Stimulated activated CD4-positive, alpha-beta T cell treated with anti-CD3 and anti-CD28 coated beads, TNF-alpha, amount 100 ng/mL, for 48 hours (primary cell): ENCODE data around the gene VAMP5.
"Not testable (repeated sequence)": the region's sequence is repeated elsewhere in the genome, so short reads cannot be mapped to it uniquely, and the experiment has no call there.

Source experiments
- DNase-seq, 3 donors: peaks; one replicate each; pipeline ENCODE4 v3.0.0-alpha.2; 2020; ENCODE audit warnings: low read depth in 3 of 3

VAMP5 gene

GRCh38 chr2:85550486-85550885, 33.7 kb upstream of the VAMP5 start:
- no peak for DNase-seq

DNA sequence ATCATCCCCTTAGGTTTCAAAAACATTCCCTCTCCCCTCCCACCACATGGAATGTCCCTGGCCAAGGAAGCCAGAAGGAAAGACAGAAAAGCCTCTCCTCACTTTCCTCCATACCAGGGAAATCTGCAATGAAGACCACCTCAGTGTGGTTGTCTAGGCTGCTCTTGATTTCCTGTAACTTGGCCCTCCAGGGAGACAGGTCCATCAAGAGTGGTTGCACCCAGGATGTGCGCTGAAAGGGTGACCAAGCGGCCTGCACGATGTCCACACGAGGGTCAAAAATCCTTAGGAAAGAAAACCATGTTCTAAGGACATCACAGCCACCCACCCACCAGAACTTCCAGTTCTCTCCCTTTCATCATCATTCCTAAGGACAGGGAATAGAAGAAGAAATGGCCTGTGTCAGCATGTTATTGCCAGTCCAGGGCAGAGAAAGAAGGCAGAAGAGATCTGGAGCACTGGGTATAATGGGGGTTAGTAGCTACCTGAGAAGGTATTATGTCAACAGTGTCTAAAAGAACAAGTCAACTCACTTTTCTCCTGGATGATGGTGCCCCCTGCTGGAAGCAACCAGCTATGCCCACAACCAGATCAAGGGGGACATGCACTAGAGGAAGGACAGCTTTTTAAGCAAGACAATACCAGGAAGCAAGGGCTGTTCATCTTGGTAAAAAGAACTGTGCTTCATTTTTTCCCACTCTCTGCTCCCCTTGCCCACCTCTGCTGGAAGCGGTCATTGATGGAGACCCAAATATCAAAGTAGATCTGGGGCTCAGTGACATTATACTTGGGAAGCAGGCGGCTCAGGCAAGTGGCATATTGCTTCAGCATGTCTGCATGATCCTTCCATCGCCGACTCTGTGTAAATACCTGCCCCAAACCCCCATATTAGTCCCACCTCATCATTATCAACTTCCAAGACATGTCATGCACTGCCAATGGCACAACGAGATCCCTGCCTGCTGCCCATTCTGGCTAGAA, 32.2 kb upstream of the VAMP5 start:
- DNase-seq, result peak; percentile 73 to 82 (median 74)

- no peak for DNase-seq
These were observed 31.0 kb upstream of the VAMP5 start for GRCh38 chr2:85553184-85553583.

- no peak for DNase-seq
These were observed 29.1 kb upstream of the VAMP5 start for GRCh38 chr2:85554980-85555612.

- no peak for DNase-seq
These were observed 27.1 kb upstream of the VAMP5 start for GRCh38 chr2:85557130-85557529.

DNA sequence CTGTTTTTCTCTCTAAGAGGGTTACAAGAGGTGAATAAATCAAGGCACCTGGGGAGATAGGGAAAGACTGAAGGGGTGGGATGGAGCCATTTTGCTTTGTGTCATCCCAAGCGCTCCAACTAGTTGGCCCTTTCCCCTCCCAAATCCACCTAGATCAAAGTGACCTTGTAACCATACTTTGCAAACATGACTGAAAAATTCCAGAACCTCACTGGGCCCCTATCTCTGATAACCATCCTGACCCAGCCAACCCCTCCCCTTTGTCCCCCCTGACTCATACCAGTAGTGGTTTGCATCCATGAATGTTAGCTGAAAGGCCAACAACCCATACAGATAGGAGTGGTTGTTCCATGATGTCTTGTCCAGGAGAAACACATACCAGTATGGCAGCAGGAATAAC, 26.1 kb upstream of the VAMP5 start:
- no peak for DNase-seq

- not testable (repeated sequence) for DNase-seq
These were observed 23.9 kb upstream of the VAMP5 start for GRCh38 chr2:85560403-85560726.

DNA sequence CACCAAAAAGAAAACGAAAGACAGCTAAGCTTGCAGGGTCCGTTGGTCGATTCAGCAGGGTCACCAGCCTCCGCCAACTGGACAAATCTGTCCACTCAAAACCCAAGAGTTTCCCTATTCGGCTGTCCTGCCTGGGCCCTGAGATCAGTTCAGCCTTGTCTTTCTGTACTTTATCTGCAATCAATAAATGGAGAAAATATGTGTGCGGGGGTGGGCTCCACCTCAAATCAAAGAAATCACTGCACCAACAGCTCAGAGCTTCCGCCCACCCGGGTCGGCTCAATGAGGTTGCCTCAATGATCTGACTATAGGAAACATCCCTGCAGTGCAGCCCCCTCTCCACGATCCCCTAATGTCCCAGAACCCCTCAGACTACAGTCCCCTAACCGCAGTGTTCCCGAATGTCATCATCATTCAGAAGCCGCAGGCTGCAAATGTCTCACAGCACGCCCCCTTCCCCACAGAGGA, 23.4 kb upstream of the VAMP5 start:
- no peak for DNase-seq

DNA sequence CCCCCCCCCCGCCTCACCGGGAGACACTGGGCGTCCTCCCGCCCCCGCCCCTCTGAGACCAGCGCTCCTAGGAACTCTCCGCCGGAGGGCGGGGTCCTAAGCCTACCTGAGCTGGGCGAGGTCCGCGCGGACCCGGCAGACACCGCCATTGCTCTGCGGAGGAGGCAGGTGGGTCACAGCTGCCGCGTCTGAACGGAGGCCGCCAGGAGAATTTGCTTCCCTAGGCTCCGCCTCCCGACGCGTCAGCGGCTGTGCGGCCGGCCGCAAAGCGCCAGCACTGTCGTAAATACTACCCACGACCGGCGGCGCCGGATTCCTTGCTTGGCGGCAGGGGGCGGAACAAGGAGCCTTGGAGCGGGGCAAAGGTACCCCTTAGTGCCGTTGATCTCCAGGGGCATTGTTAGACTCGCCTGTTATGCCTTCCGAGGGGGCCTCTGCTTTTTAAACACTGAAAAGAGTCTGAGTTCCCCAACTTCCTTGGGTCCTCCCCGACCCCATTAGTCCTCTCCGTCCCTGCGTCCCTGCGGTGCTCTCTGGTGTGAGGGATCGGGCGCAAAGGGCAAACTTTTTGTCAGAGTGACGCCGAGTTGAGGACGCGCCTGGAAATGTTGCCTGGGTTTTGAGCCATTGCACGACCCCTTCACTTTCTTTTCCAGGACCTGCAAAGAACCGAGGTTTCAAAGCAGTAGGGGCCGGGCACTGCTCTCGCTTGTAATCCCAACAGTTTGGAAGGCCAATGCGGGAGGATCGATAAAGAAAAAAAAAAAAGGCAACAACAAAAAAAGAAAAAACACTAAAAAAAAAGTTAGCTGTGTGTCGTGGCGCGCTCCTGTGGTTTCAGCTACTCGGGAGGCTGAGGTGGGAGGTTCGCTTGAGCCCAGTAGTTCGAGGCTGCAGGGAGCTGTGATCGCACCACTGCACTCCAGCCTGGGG, 22.7 kb upstream of the VAMP5 start, which contains the start of gene GGCX:
TSS of gene GGCX (minus strand) at position 214 of the 933 bp plus-strand sequence. CDS start at position 149, 65 bp downstream.
- DNase-seq, result peak; percentile 89 to 92 (median 90)

DNA sequence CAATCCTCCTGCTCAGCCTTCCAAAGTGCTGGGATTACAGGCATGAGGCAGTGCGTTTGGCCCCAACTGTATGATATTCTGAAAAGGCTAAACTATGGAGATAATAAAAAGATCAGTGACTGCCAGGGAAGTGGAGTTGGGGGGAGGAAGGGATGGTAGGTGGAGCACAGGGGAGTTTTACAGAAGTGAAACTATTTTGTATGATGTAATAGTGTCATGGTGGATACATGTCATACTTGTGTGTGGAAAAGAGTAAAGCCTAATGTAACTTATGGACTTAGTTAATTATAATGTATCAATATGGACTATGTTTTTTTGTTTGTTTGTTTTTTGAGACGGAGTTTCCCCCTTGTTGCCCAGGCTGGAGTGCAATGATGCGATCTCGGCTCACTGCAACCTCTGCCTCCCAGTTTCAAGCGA, 20.1 kb upstream of the VAMP5 start:
- no peak for DNase-seq

- no peak for DNase-seq
These were observed 18.0 kb upstream of the VAMP5 start for GRCh38 chr2:85566265-85566664.

- DNase-seq, result no peak
These were observed 8.5 kb upstream of the VAMP5 start for GRCh38 chr2:85575739-85576138.

- DNase-seq, result no peak
These were observed 7.2 kb upstream of the VAMP5 start for GRCh38 chr2:85577063-85577385.

DNA sequence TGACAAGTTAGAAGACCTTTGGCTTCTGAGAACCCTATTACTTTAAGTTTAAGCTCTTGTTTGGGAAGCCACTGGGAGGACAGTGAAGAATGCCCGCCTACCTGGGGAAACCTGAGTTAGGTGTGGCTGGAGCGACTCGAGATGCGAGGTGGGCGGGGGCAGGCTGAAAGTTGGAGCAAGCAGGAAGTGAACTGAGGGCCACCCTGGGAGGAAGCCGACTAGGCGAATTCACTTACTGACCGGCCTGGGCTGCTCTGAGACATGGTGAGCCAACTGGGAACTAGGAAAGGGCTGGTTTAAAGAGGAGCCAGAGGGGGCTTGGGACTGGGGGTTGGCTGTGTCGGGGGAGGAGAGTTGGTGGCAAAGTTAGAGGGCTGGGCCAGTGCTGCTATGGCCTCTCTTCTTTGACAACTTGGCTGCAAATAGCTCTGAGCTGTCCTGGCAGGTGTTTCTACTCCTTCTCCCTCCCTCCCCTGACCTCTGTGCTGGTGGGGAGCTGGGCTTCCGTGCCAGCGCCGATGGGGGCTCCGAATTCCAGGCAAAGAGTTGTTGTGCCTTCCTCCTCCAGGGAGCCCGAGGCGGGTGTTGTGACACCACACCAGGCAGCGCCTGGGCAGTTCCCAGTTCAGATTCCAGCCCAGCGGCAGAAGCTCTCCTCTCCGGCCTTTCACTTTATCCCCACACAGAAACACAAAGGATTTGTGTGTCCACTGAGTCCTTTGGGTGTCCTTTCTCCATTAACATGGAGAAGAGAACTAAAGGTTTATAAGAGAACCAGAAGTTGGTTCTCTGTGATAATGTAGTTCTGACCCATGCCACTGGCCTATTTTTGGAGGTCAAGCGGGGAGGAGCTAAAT, 6.6 kb upstream of the VAMP5 start, which contains the start of gene VAMP8:
TSS of gene VAMP8 (plus strand) at position 201 of the 857 bp plus-strand sequence. CDS start at position 262, 61 bp downstream.
- DNase-seq, result peak in 1 of 3 donors; percentile 63

DNA sequence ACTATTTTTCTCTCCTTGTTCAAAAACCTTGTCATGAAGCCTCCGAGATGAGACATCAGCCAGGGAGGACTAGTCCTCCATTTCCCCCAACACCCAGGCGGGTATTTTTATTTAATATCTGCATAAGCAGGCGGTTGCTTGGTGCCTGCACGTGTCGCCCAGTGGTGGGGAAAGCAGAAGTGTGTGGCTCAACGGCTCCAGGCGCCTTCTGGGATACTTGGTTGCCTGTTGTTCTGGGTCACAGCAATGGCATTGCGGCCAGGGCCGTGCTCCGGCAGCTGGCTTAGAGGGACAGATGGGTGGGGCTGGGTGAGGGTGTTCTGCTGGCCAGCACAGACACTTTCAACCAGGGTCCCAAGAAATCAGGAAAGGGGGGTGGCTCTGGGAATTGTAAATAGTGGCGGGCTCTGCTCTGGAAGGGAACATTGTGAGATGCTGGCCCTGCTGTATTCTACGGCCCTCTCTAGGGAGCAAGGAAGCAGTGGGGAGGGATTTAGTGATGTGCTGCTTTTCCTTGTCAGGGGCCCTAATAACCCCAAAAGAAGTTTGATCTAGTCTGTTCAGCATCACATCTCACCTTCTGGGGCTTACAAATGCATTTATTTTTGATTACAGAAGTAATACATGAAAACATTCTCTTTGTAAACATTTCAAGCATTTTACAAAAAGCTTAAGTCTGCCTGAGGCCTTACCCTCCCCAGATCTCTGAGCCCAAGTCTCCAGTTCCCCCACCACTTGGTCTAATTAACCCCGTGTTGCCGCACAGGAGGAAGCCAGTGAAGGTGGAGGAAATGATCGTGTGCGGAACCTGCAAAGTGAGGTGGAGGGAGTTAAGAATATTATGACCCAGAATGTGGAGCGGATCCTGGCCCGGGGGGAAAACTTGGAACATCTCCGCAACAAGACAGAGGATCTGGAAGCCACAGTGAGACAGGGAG, 5.7 kb upstream of the VAMP5 start:
- no peak for DNase-seq

- DNase-seq, result no peak
These were observed 4.8 kb upstream of the VAMP5 start for GRCh38 chr2:85579266-85579935.

GRCh38 chr2:85580206-85580605, 4.0 kb upstream of the VAMP5 start:
- no peak for DNase-seq

DNA sequence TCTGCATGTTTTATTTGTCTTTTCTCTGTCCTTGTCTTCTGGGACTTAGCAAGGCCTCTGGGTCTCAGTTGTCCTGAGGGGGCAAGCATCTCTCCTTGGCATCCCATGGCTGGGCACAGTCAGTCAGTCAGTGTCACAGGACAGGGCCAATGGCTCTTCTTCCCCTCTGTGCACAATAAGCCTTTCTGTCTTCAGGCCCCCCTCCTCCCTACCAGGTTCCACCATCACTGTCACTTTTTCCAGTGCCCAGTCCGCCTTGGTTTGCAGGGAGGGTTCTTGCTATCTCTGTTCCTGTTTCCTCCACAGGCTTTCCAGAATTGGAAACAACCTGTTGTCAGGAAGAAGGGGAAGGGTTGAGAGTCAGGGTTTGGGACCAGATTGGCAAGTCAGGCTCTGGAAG, 1.7 kb upstream of the VAMP5 start:
- DNase-seq, result no peak
